HepG2 (cell line): ENCODE measurements around the gene TBL2. TPM values are rescaled to one million over a fixed set of nuclear protein-coding genes. Genes with fewer than 3 reads are reported as not detected.

Source experiments
- FOSL1 ChIP-seq: sonication (generic); formaldehyde crosslinking; IDR thresholded peaks from 2 replicates; pipeline ENCODE4 v1.9.0; 2021; ENCODE audit warnings: missing genetic modification reagents, borderline replicate concordance
- MIER3 ChIP-seq: IDR thresholded peaks from 2 replicates; pipeline ENCODE4 v1.6.1; 2016; ENCODE audit warnings: missing compliant biosample characterization, borderline replicate concordance
- PITX1 ChIP-seq: sonication (generic); formaldehyde crosslinking; IDR thresholded peaks from 2 replicates; pipeline ENCODE4 v1.5.1; 2020; ENCODE audit warnings: mild to moderate bottlenecking, missing genetic modification reagents
- POLR2A ChIP-seq, 2 experiments: IDR thresholded peaks; 2 replicates each; pipeline ENCODE4 v1.6.1; 2011; ENCODE audit warnings: low read depth in 2 of 2, low read length in 2 of 2, mild to moderate bottlenecking in 1 of 2, moderate library complexity in 1 of 2; ENCODE audit not compliant: insufficient read depth in 1 of 2
- TAF1 ChIP-seq: sonication (generic); formaldehyde crosslinking; IDR thresholded peaks from 2 replicates; pipeline ENCODE4 v1.4.0; 2020; ENCODE audit warnings: missing genetic modification reagents
- XRCC5 ChIP-seq: fragments of 200-400 bp; formaldehyde crosslinking; optimal IDR thresholded peaks from 2 replicates; pipeline ENCODE3; 2017; ENCODE audit warnings: mild to moderate bottlenecking, low read length
- ZEB1 ChIP-seq: IDR thresholded peaks from 2 replicates; pipeline ENCODE4 v1.6.1; 2012; ENCODE audit warnings: mild to moderate bottlenecking, low read depth, inconsistent platforms; ENCODE audit not compliant: insufficient replicate concordance
- ZFX ChIP-seq: sonication (generic); formaldehyde crosslinking; IDR thresholded peaks from 2 replicates; pipeline ENCODE4 v1.4.0; 2020; ENCODE audit warnings: mild to moderate bottlenecking, low read depth, missing genetic modification reagents, moderate library complexity
- ZFY ChIP-seq: sonication (generic); formaldehyde crosslinking; IDR thresholded peaks from 2 replicates; pipeline ENCODE4 v1.4.0; 2020; ENCODE audit warnings: missing genetic modification reagents
- ZNF224 ChIP-seq: sonication (generic); formaldehyde crosslinking; IDR thresholded peaks from 2 replicates; pipeline ENCODE4 v1.5.0; 2020; ENCODE audit warnings: mild to moderate bottlenecking, missing genetic modification reagents
- ZNF225 ChIP-seq: sonication (generic); formaldehyde crosslinking; IDR thresholded peaks from 2 replicates; pipeline ENCODE4 v1.4.0; 2020; ENCODE audit warnings: mild to moderate bottlenecking, missing genetic modification reagents
- ZNF333 ChIP-seq: sonication (generic); formaldehyde crosslinking; IDR thresholded peaks from 2 replicates; pipeline ENCODE4 v1.4.0; 2020; ENCODE audit warnings: mild to moderate bottlenecking, missing genetic modification reagents, borderline replicate concordance
- polyA plus RNA-seq, 8 experiments: library from polyadenylated mRNA; depleted of rRNA in 3 of 8; stranded (reverse) in 7 of 8; unstranded in 1 of 8; fragments of >200 nt; fragmentation: Illumina TruSeq in 4 of 8; extraction: Trizol in 4 of 8; gene quantifications; 2 replicates each; pipeline versions ENCODE4 v1.2.1 to v1.2.3, GENCODE V29; 2011 to 2016; ENCODE audit warnings: low read depth in 4 of 8, missing spikeins in 1 of 8, mixed read lengths in 1 of 8; ENCODE audit not compliant: insufficient read depth in 1 of 8
- total RNA-seq, 5 experiments: library from RNA; depleted of rRNA; stranded (reverse); fragments of >200 nt; fragmentation: Illumina TruSeq; extraction: Trizol; gene quantifications; 2 replicates each; pipeline ENCODE4 v1.2.3, GENCODE V29; 2016; ENCODE audit warnings: low read depth in 1 of 5
- TF ChIP-seq, protein P1 (sequence below), 2 experiments: fragments of 450-650 bp in 1 of 2; sonication (generic) in 1 of 2; formaldehyde crosslinking in 1 of 2; IDR thresholded peaks; 2 replicates each; pipeline versions ENCODE4 v1.6.1 to v1.8.0; 2016 to 2022; ENCODE audit warnings: antibody characterized with exemption in 1 of 2, mild to moderate bottlenecking in 1 of 2, missing genetic modification reagents in 1 of 2
- TF ChIP-seq, protein P2 (sequence below): sonication (generic); formaldehyde crosslinking; IDR thresholded peaks from 2 replicates; pipeline ENCODE4 v1.5.1; 2020; ENCODE audit warnings: missing genetic modification reagents, mild to moderate bottlenecking, borderline replicate concordance
- TF ChIP-seq, protein P3 (sequence below): sonication (generic); formaldehyde crosslinking; IDR thresholded peaks from 2 replicates; pipeline ENCODE4 v1.5.1; 2020; ENCODE audit warnings: mild to moderate bottlenecking, missing genetic modification reagents, moderate library complexity
- TF ChIP-seq, protein P4 (sequence below): sonication (generic); formaldehyde crosslinking; IDR thresholded peaks from 2 replicates; pipeline ENCODE4 v1.4.0; 2020; ENCODE audit warnings: mild to moderate bottlenecking, missing genetic modification reagents

TBL2 gene
- total and polyA plus RNA-seq, 2 of the 13 experiments (the other 11 are each of a cell fraction or from before 2014, with no cell fraction given), result 43.4 to 47.2 TPM

DNA sequence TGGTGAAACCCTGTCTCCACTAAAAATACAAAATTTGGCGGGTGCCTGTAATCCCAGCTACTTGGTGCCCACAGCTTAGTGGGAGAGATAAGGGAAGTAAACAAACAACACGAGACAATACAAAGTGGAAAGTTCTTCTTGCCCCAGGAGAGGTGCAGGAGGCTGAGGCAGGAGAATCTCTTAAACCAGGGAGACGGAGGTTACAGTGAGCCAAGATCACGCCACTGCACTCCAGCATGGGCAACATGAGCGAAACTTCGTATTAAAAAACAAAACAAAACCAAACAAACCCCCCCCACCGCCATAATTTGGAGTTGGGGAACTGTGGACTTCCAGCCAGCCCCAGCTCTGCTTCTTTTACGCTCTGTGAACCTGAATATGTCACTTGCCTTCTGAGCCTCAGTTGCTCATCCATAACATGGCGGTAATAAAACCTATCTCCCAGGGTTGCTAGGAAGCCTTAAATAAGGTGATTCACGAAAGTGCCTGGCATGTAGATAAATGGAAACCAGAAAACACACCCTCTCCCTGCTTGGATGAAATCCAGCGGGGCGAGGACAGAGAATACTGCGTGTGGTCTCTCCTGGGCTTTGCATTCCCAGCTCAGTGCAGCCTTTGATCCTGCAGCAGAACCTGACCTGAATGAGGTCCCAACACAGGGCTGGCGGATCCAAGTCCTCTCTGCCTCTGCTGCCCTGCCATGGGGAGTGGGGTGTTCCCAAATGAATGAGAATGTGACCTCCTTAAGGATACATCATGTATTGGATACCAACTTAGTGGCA, 35.8 kb upstream of the TBL2 start (continued):
- TF ChIP-seq, protein P1, sequence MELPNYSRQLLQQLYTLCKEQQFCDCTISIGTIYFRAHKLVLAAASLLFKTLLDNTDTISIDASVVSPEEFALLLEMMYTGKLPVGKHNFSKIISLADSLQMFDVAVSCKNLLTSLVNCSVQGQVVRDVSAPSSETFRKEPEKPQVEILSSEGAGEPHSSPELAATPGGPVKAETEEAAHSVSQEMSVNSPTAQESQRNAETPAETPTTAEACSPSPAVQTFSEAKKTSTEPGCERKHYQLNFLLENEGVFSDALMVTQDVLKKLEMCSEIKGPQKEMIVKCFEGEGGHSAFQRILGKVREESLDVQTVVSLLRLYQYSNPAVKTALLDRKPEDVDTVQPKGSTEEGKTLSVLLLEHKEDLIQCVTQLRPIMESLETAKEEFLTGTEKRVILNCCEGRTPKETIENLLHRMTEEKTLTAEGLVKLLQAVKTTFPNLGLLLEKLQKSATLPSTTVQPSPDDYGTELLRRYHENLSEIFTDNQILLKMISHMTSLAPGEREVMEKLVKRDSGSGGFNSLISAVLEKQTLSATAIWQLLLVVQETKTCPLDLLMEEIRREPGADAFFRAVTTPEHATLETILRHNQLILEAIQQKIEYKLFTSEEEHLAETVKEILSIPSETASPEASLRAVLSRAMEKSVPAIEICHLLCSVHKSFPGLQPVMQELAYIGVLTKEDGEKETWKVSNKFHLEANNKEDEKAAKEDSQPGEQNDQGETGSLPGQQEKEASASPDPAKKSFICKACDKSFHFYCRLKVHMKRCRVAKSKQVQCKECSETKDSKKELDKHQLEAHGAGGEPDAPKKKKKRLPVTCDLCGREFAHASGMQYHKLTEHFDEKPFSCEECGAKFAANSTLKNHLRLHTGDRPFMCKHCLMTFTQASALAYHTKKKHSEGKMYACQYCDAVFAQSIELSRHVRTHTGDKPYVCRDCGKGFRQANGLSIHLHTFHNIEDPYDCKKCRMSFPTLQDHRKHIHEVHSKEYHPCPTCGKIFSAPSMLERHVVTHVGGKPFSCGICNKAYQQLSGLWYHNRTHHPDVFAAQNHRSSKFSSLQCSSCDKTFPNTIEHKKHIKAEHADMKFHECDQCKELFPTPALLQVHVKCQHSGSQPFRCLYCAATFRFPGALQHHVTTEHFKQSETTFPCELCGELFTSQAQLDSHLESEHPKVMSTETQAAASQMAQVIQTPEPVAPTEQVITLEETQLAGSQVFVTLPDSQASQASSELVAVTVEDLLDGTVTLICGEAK (IDR thresholded peaks at IDR 0.05), result no peak
- TF ChIP-seq, protein P1 (CRISPR knock-in tag; IDR thresholded peaks at IDR 0.05), result no peak
- peak; percentile 17 for TF ChIP-seq XRCC5
- TF ChIP-seq, protein P2, sequence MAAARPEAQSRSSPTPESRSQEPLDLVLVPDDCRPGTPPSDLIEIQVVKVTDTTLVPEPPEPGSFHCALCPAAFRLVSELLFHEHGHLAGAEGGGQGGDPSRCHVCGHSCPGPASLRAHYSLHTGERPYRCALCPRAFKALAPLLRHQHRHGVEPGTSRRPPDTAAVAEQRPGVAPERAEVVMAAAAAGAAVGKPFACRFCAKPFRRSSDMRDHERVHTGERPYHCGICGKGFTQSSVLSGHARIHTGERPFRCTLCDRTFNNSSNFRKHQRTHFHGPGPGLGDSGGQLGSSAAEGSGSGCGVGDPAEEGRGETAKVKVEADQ (CRISPR knock-in tag), result no peak
- TF ChIP-seq TAF1 (CRISPR knock-in tag), result no peak
- TF ChIP-seq ZNF333 (CRISPR knock-in tag), result no peak
- no peak; a peak in 1 of 4 replicates for TF ChIP-seq POLR2A (IDR thresholded peaks at IDR 0.05; ENCODE audit: insufficient read depth in 1 of 2, low read depth in 2 of 2, low read length in 2 of 2)
- TF ChIP-seq, protein P3, sequence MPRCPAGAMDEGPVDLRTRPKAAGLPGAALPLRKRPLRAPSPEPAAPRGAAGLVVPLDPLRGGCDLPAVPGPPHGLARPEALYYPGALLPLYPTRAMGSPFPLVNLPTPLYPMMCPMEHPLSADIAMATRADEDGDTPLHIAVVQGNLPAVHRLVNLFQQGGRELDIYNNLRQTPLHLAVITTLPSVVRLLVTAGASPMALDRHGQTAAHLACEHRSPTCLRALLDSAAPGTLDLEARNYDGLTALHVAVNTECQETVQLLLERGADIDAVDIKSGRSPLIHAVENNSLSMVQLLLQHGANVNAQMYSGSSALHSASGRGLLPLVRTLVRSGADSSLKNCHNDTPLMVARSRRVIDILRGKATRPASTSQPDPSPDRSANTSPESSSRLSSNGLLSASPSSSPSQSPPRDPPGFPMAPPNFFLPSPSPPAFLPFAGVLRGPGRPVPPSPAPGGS (CRISPR knock-in tag), result no peak
- no peak for TF ChIP-seq ZFY (CRISPR knock-in tag)
- TF ChIP-seq PITX1 (CRISPR knock-in tag), result no peak
- TF ChIP-seq, protein P4, sequence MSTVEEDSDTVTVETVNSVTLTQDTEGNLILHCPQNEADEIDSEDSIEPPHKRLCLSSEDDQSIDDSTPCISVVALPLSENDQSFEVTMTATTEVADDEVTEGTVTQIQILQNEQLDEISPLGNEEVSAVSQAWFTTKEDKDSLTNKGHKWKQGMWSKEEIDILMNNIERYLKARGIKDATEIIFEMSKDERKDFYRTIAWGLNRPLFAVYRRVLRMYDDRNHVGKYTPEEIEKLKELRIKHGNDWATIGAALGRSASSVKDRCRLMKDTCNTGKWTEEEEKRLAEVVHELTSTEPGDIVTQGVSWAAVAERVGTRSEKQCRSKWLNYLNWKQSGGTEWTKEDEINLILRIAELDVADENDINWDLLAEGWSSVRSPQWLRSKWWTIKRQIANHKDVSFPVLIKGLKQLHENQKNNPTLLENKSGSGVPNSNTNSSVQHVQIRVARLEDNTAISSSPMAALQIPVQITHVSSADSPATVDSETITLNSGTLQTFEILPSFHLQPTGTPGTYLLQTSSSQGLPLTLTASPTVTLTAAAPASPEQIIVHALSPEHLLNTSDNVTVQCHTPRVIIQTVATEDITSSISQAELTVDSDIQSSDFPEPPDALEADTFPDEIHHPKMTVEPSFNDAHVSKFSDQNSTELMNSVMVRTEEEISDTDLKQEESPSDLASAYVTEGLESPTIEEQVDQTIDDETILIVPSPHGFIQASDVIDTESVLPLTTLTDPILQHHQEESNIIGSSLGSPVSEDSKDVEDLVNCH (CRISPR knock-in tag), result no peak
- 0 out of 2 replicates have a peak, but pooled peaks have one; percentile 8 for TF ChIP-seq ZNF224 (CRISPR knock-in tag)
- no peak for TF ChIP-seq ZNF225 (CRISPR knock-in tag)
- no peak for TF ChIP-seq MIER3
- no peak for TF ChIP-seq ZEB1
- TF ChIP-seq FOSL1 (CRISPR knock-in tag), result no peak
- peak; percentile 20; the same call in 1 of the 2 replicates for TF ChIP-seq ZFX (CRISPR knock-in tag)
